K562 (cell line): ENCODE results near the gene SIRPB2. TPM values are rescaled to one million over a fixed set of nuclear protein-coding genes. Genes with fewer than 3 reads are reported as not detected.

ENCODE experiments used
- ATAC-seq: fragments of 200-7000 bp; cut with Tn5 transposase; 3 replicates; pipeline ENCODE4 v1.9.1; 2020; ENCODE audit warnings: moderate library complexity
- BruUV-seq: library from RNA; stranded (reverse); fragments of 400-500 nt; replicated peaks from 2 replicates; lab custom pipeline; 2021; lab: Mats Ljungman, UMichigan
- CTCF ChIA-PET: fragments of 300-600 bp; formaldehyde crosslinking; extraction: SDS; loops from one replicate; lab custom pipeline; 2021; ENCODE audit warnings: low intra/inter-chr PET ratio; lab: Yijun Ruan, JAX
- POLR2A ChIA-PET: fragments of 300-600, 350-650 bp; sonication (Branson Sonifier 250); formaldehyde crosslinking; extraction: SDS; loops from one replicate; lab custom pipeline; 2021; ENCODE audit warnings: antibody characterized with exemption, inconsistent platforms; lab: Yijun Ruan, JAX
- DNase-seq, 4 experiments: peaks; one replicate each; pipeline versions ENCODE4 v3.0.0 to v3.0.0-alpha.2; 2011 to 2018; ENCODE audit warnings: low spot score in 3 of 4, mixed read lengths in 3 of 4; ENCODE audit errors: extremely low read depth in 1 of 4
- FAIRE-seq: peaks from 2 replicates; lab custom pipeline; 2011; peaks lifted over from hg19 to GRCh38; lab: Jason Lieb, UNC
- H2AFZ ChIP-seq: 2 replicates; pipeline ENCODE4 v1.6.0; 2011; ENCODE audit warnings: low read depth, low read length, control low read depth, inconsistent platforms
- H3K27ac ChIP-seq: fragments of 200-600 bp; 3 replicates; pipeline ENCODE4 v1.8.0; 2011; ENCODE audit warnings: low read depth, mild to moderate bottlenecking, control low read depth, inconsistent platforms, low read length, moderate library complexity, mixed read lengths; ENCODE audit errors: extremely low read depth
- H3K27me3 ChIP-seq, 2 experiments: fragments of 300-600 bp in 1 of 2; 2 replicates in 1 of 2; 3 replicates in 1 of 2; pipeline versions ENCODE4 v1.6.0 to v1.8.0; 2011; ENCODE audit warnings: inconsistent platforms in 2 of 2, low read length in 2 of 2, mild to moderate bottlenecking in 1 of 2, mixed read lengths in 1 of 2, moderate library complexity in 1 of 2; ENCODE audit not compliant: control insufficient read depth in 2 of 2, insufficient read depth in 2 of 2
- H3K36me3 ChIP-seq: fragments of 300-600 bp; 3 replicates; pipeline ENCODE4 v1.8.0; 2011; ENCODE audit warnings: mild to moderate bottlenecking, low read length, inconsistent platforms; ENCODE audit not compliant: control insufficient read depth, insufficient read depth
- H3K4me1 ChIP-seq, 2 experiments: fragments of 200-600 bp in 1 of 2; replicated peaks in 1 of 2; 2 replicates in 1 of 2; 3 replicates in 1 of 2; pipeline versions ENCODE4 v1.5.1 to v1.8.0; 2011; ENCODE audit warnings: inconsistent platforms in 2 of 2, low read length in 2 of 2, mild to moderate bottlenecking in 1 of 2, mixed read lengths in 1 of 2, moderate library complexity in 1 of 2; ENCODE audit not compliant: control insufficient read depth in 2 of 2, insufficient read depth in 2 of 2
- H3K4me2 ChIP-seq: 2 replicates; pipeline ENCODE4 v1.6.1; 2011; ENCODE audit warnings: low read length, control low read depth, inconsistent platforms, mixed read lengths; ENCODE audit not compliant: insufficient read depth
- H3K4me3 ChIP-seq: fragments of 200-600 bp; sonication (generic), shearing (Covaris generic); 2 replicates; pipeline ENCODE4 v1.5.1; 2016; ENCODE audit warnings: control low read depth, inconsistent platforms
- H3K79me2 ChIP-seq: fragments of 200-600 bp; 3 replicates; pipeline ENCODE4 v1.8.0; 2011; ENCODE audit warnings: low read length, inconsistent platforms; ENCODE audit not compliant: control insufficient read depth, insufficient read depth
- H3K9ac ChIP-seq, 2 experiments: 2 replicates each; pipeline versions ENCODE4 v1.6.0 to v1.6.1; 2011; ENCODE audit warnings: low read depth in 2 of 2, low read length in 2 of 2, control low read depth in 1 of 2, inconsistent platforms in 1 of 2, mild to moderate bottlenecking in 1 of 2, mixed read lengths in 1 of 2; ENCODE audit not compliant: insufficient read depth in 1 of 2
- H3K9me1 ChIP-seq: one replicate; pipeline ENCODE4 v1.6.0; 2011; ENCODE audit warnings: inconsistent platforms, mild to moderate bottlenecking, low read length, moderate library complexity; ENCODE audit not compliant: control insufficient read depth, insufficient read depth
- H3K9me3 ChIP-seq: replicated peaks from 2 replicates; pipeline ENCODE4 v1.5.1; 2011; ENCODE audit warnings: low read depth, low read length, inconsistent platforms; ENCODE audit not compliant: control insufficient read depth, insufficient read depth
- H4K20me1 ChIP-seq: replicated peaks from 2 replicates; pipeline ENCODE4 v1.6.1; 2011; ENCODE audit warnings: low read length, inconsistent platforms, mixed read lengths; ENCODE audit not compliant: control insufficient read depth, insufficient read depth
- ATF1 ChIP-seq, 2 experiments: fragments of 450-650 bp in 1 of 2; IDR thresholded peaks; 2 replicates each; pipeline ENCODE4 v1.6.1; 2016; ENCODE audit warnings: missing compliant biosample characterization in 1 of 2, missing genetic modification characterization in 1 of 2
- FOS ChIP-seq: IDR thresholded peaks from 3 replicates; pipeline ENCODE4 v1.6.1; 2011; ENCODE audit not compliant: insufficient read length; ENCODE audit errors: extremely low read depth
- IFI16 ChIP-seq: fragments of 250-450 bp; sonication (Bioruptor Pico); IDR thresholded peaks from 2 replicates; pipeline ENCODE4 v2.1.2; 2022; ENCODE audit warnings: mild to moderate bottlenecking, inconsistent platforms
- MCM3 ChIP-seq: fragments of 450-650 bp; IDR thresholded peaks from 2 replicates; pipeline ENCODE4 v1.6.1; 2016
- SRSF3 ChIP-seq: fragments of 200-400 bp; formaldehyde crosslinking; IDR thresholded peaks from 2 replicates; pipeline ENCODE4 v1.6.1; 2016; ENCODE audit warnings: mild to moderate bottlenecking, low read length, moderate library complexity; ENCODE audit not compliant: insufficient read depth
- ZBTB8A ChIP-seq: fragments of 450-650 bp; IDR thresholded peaks from 2 replicates; pipeline ENCODE4 v1.6.1; 2018; ENCODE audit warnings: mild to moderate bottlenecking, moderate library complexity; ENCODE audit not compliant: partially characterized antibody
- ZNF212 ChIP-seq: fragments of 450-650 bp; formaldehyde crosslinking; IDR thresholded peaks from 2 replicates; pipeline ENCODE4 v1.4.0; 2020; ENCODE audit warnings: mild to moderate bottlenecking
- ZNF384 ChIP-seq: IDR thresholded peaks from 2 replicates; pipeline ENCODE4 v1.6.1; 2012; ENCODE audit warnings: low read depth, low read length, improper control_type of control experiment
- WGBS: fragments of 100-300 bp; shearing (Covaris generic); methylation state at CpG from one replicate; pipeline ENCODE4 v1.1.6; 2016; ENCODE audit warnings: low coverage, mixed read lengths; ENCODE audit not compliant: insufficient coverage; ENCODE audit errors: missing lambda C conversion rate; 5-methylcytosine and 5-hydroxymethylcytosine counted together
- in situ Hi-C: fragments of 300-500 bp; cut with MboI; formaldehyde crosslinking; loops from 4 replicates; pipeline ENCODE4 v1.15.0; 2018; ENCODE audit warnings: inconsistent platforms, mixed read lengths
- intact Hi-C: fragments of 100-400 bp; cut with micrococcal nuclease; formaldehyde crosslinking; loops from 2 replicates; pipeline ENCODE4 v1.14.2; 2022
- polyA plus RNA-seq, 8 experiments: library from polyadenylated mRNA; depleted of rRNA in 4 of 8; stranded (reverse) in 5 of 8; unstranded in 3 of 8; fragments of >200 nt; fragmentation: Nextera tagmentation in 2 of 8; fragmentation: Illumina TruSeq in 1 of 8; extraction: Ambion mirVana in 2 of 8; extraction: Trizol in 1 of 8; gene quantifications; 2 replicates each; pipeline versions ENCODE4 v1.2.1 to v1.2.3, GENCODE V29; 2011 to 2014; ENCODE audit warnings: inconsistent platforms in 1 of 8, missing spikeins in 1 of 8
- total RNA-seq, 7 experiments: library from RNA; depleted of rRNA in 6 of 7; stranded (reverse); fragments of >200 nt in 6 of 7; fragmentation: Illumina TruSeq in 2 of 7; extraction: Trizol in 2 of 7; gene quantifications; 2 replicates each; pipeline versions ENCODE4 v1.2.1 to v1.2.3, GENCODE V29; 2011 to 2021; ENCODE audit warnings: low replicate concordance in 1 of 7
- TF ChIP-seq, protein P1 (sequence below): sonication (generic); formaldehyde crosslinking; IDR thresholded peaks from 2 replicates; pipeline ENCODE4 v1.9.0; 2022; ENCODE audit warnings: mild to moderate bottlenecking, missing genetic modification reagents
- TF ChIP-seq, protein P2 (sequence below): sonication (generic); formaldehyde crosslinking; IDR thresholded peaks from 2 replicates; pipeline ENCODE4 v1.8.0; 2022; ENCODE audit warnings: mild to moderate bottlenecking, missing genetic modification reagents

SIRPB2 gene
- total and polyA plus RNA-seq, 9 of the 15 experiments (the other 6 are each of a cell fraction or from before 2014, with no cell fraction given) = 0.07 TPM; not detected in 7

DNA sequence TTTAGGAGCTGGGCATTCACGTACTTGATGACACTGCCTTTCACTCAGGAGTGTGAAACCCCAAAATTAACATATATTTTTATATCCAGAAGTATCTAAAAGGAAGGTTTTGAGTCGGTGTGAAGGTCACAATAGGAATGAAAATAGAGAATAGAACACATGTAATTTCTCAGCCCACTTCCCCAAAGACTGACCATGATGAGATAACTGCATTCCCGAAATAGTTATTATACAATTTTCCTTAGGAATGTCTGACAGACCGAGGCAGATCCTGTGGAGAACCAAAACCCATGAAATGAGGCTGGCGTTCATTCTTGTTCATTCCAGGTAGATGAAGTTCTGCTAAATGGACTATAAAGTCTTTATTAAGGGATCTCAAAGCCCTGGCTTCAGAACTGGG, 34.9 kb downstream of the SIRPB2 start:
- in situ Hi-C loops = no loop called here
- intact Hi-C loops = no loop called here
- FAIRE-seq = no peak
- WGBS = 92% methylated on average over 5 of the region's 5 CpGs
- Histone ChIP-seq H3K9me1 (no peaks in the 10 kb centered on the region), H3K4me3 (no peak overlapping the region), H3K36me3 (peaks cover 100% of the 10 kb centered on the region), H3K79me2 (peaks cover 22% of the 10 kb centered on the region), H4K20me1 (no peaks in the 10 kb centered on the region), H3K4me2 (no peak overlapping the region), H3K4me1 (no peaks in the 10 kb centered on the region), H3K9ac (no peak overlapping the region), H3K27me3 (no peaks in the 10 kb centered on the region), H2AFZ (no peak overlapping the region), H3K27ac (no peak overlapping the region)
- CTCF ChIA-PET = no interaction called here
- POLR2A ChIA-PET = interaction anchor here (0.8 kb wide), 1 partner anchor 10 kb away, joined by 3 read pairs; the partner anchor contains the start of gene NSFL1C
- no peak for DNase-seq
- no peak for ATAC-seq
- TF ChIP-seq FOS (no peak), SRSF3 (no peak), ATF1 (CRISPR knock-in tag; IDR thresholded peaks at IDR 0.05) (no peak), ATF1 (tag; IDR thresholded peaks at IDR 0.05) (no peak), ZBTB8A (no peak), ZNF384 (no peak), ZNF212 (no peak), IFI16 (CRISPR knock-in tag) (no peak), MCM3 (no peak)
- TF ChIP-seq, protein P1, sequence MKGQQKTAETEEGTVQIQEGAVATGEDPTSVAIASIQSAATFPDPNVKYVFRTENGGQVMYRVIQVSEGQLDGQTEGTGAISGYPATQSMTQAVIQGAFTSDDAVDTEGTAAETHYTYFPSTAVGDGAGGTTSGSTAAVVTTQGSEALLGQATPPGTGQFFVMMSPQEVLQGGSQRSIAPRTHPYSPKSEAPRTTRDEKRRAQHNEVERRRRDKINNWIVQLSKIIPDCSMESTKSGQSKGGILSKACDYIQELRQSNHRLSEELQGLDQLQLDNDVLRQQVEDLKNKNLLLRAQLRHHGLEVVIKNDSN (CRISPR knock-in tag) = no peak
- TF ChIP-seq, protein P2, sequence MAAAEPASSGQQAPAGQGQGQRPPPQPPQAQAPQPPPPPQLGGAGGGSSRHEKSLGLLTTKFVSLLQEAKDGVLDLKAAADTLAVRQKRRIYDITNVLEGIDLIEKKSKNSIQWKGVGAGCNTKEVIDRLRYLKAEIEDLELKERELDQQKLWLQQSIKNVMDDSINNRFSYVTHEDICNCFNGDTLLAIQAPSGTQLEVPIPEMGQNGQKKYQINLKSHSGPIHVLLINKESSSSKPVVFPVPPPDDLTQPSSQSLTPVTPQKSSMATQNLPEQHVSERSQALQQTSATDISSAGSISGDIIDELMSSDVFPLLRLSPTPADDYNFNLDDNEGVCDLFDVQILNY (CRISPR knock-in tag) = no peak
- TF ChIP-seq, all 486 proteins: peak for 0
- BruUV-seq = no TSS peak
- H3K9me3 ChIP-seq = no peaks in the 10 kb centered on the region
